GM23248 (cell line): Measurements from ENCODE around the gene TPCN1. TPM values are rescaled to one million over a fixed set of nuclear protein-coding genes. Genes with fewer than 3 reads are reported as not detected.

Source experiments
- DNase-seq: peaks from one replicate; pipeline ENCODE4 v3.0.0-alpha.2; 2015
- H2AFZ ChIP-seq: fragments of 200-600 bp; sonication (generic); 2 replicates; pipeline ENCODE4 v1.6.1; 2016; ENCODE audit warnings: antibody characterized with exemption
- H3F3A ChIP-seq: fragments of 200-600 bp; sonication (generic); 2 replicates; pipeline ENCODE4 v1.6.1; 2016; ENCODE audit warnings: mild to moderate bottlenecking, antibody characterized with exemption, mixed run types; ENCODE audit not compliant: insufficient read depth
- H3K27ac ChIP-seq: fragments of 200-600 bp; sonication (generic); 2 replicates; pipeline ENCODE4 v1.5.1; 2016; ENCODE audit warnings: mild to moderate bottlenecking
- H3K27me3 ChIP-seq: fragments of 200-600 bp; sonication (generic); replicated peaks from 2 replicates; pipeline ENCODE4 v1.6.1; 2016; ENCODE audit warnings: mild to moderate bottlenecking; ENCODE audit not compliant: insufficient read depth
- H3K36me3 ChIP-seq: fragments of 200-600 bp; sonication (generic); 2 replicates; pipeline ENCODE4 v1.6.1; 2016; ENCODE audit warnings: low read depth, mild to moderate bottlenecking
- H3K4me1 ChIP-seq: fragments of 200-600 bp; sonication (generic); 2 replicates; pipeline ENCODE4 v1.6.1; 2016; ENCODE audit warnings: mild to moderate bottlenecking; ENCODE audit not compliant: insufficient read depth
- H3K4me2 ChIP-seq: fragments of 200-600 bp; sonication (generic); one replicate; pipeline ENCODE4 v1.6.1; 2016; ENCODE audit warnings: mild to moderate bottlenecking; ENCODE audit not compliant: unreplicated experiment
- H3K4me3 ChIP-seq: fragments of 200-600 bp; sonication (generic); 2 replicates; pipeline ENCODE4 v1.5.1; 2016; ENCODE audit warnings: mild to moderate bottlenecking
- H3K79me2 ChIP-seq: fragments of 200-600 bp; sonication (generic); 2 replicates; pipeline ENCODE4 v1.6.1; 2016; ENCODE audit warnings: mild to moderate bottlenecking; ENCODE audit not compliant: insufficient read depth
- H3K9ac ChIP-seq: fragments of 200-600 bp; sonication (generic); 2 replicates; pipeline ENCODE4 v1.6.1; 2016; ENCODE audit warnings: mild to moderate bottlenecking
- H3K9me2 ChIP-seq: fragments of 200-600 bp; sonication (generic); 2 replicates; pipeline ENCODE4 v1.6.1; 2016; ENCODE audit warnings: mixed run types, mild to moderate bottlenecking, moderate library complexity; ENCODE audit not compliant: insufficient read depth
- H3K9me3 ChIP-seq: fragments of 200-600 bp; sonication (generic); one replicate; pipeline ENCODE4 v1.6.1; 2017; ENCODE audit warnings: low read depth
- H4K20me1 ChIP-seq: fragments of 200-600 bp; sonication (generic); 2 replicates; pipeline ENCODE4 v1.6.0; 2016; ENCODE audit not compliant: insufficient read depth
- EZH2 ChIP-seq: fragments of 200-600 bp; sonication (generic); IDR thresholded peaks from 2 replicates; pipeline ENCODE4 v1.6.1; 2018; ENCODE audit warnings: antibody characterized with exemption, mild to moderate bottlenecking; ENCODE audit not compliant: insufficient read depth, poor library complexity, severe bottlenecking
- EZH2phosphoT487 ChIP-seq: fragments of 200-600 bp; sonication (generic); IDR thresholded peaks from 2 replicates; pipeline ENCODE4 v1.6.1; 2018; ENCODE audit warnings: antibody characterized with exemption, moderate library complexity, mild to moderate bottlenecking, low read depth; ENCODE audit not compliant: insufficient read depth
- WGBS, 2 experiments: methylation state at CpG; one replicate each; pipeline ENCODE4 v1.1.6; 2015 to 2017; ENCODE audit warnings: low lambda C conversion rate in 2 of 2, low coverage in 1 of 2; ENCODE audit errors: missing lambda C conversion rate in 2 of 2; 5-methylcytosine and 5-hydroxymethylcytosine counted together
- in situ Hi-C: fragments of 300-500 bp; cut with MboI; formaldehyde crosslinking; loops from 2 replicates; pipeline ENCODE4 v1.15.0; 2020
- polyA plus RNA-seq: library from polyadenylated mRNA; unstranded; fragments of >200 nt; fragmentation: Nextera tagmentation; extraction: Ambion mirVana; gene quantifications from 2 replicates; pipeline ENCODE4 v1.2.1, GENCODE V29; 2016
- total RNA-seq: library from RNA; depleted of rRNA; stranded (reverse); fragments of >200 nt; shearing (Covaris generic); gene quantifications from 2 replicates; pipeline ENCODE4 v1.2.3, GENCODE V29; 2014

TPCN1 gene
- total and polyA plus RNA-seq, 2 experiments from 2014 or later = 9.0 to 15.9 TPM

DNA sequence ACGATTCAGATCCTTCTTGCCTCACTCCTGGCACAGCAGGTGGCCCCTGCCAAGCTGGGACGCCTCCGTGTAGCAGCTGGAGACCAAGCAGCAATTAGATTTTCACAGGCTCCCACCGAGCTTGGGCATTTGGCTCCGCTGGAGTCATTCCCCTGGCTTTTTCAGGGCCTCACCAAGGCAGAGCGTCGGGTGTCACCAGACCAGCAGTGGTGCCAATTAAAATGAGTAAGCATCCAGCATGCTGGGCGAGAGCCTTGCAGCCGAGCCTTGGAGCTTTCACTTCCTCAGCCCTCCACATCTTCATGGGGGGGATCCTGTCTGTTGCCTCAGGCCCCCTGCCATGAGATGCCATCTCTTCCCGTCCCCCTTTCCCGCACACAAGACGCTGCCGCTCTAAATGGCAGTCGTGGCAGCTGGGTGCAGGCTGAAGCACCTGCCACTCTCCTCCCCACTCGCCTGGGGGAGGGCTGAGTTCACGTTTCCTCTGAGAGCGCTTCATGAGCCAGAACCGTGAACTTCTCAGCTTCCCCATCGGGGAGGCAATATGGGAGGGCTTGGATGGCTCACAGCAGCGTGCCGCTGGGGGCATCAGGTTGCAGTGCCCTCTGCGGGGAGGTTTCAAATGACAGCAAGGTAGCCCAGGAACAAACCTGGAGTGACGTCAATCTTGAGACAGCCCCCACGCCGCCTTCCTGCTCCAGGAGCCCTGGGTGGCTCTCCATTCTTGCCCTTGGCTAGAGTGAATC lies 11.7 kb downstream of the TPCN1 start:
- H3K36me3 ChIP-seq = peaks cover 3% of the 10 kb centered on the region; the same call in 1 of the 2 replicates
- 44 to 47% methylated on average over 24 to 25 of the region's 25 CpGs for WGBS, 2 experiments
- peak overlapping the region; percentile 53; the same call in 1 of the 2 replicates for H3K9ac ChIP-seq
- no peaks in the 10 kb centered on the region for H3F3A ChIP-seq
- in situ Hi-C loops = no loop called here
- no peak overlapping the region; the same call in 1 of the 2 replicates for H2AFZ ChIP-seq
- H3K27me3 ChIP-seq = no peaks in the 10 kb centered on the region
- no peak overlapping the region for H3K4me3 ChIP-seq
- H3K9me2 ChIP-seq = no peaks in the 10 kb centered on the region
- no peaks in the 10 kb centered on the region for H4K20me1 ChIP-seq
- DNase-seq = peak; percentile 87
- peaks cover 5% of the 10 kb centered on the region; the same call in 1 of the 2 replicates for H3K4me1 ChIP-seq
- H3K9me3 ChIP-seq = no peaks in the 10 kb centered on the region
- TF ChIP-seq EZH2phosphoT487 (no peak), EZH2 (no peak)
- H3K4me2 ChIP-seq = peak overlapping the region; percentile 17
- H3K27ac ChIP-seq = peak overlapping the region; percentile 49
- no peaks in the 10 kb centered on the region for H3K79me2 ChIP-seq

DNA sequence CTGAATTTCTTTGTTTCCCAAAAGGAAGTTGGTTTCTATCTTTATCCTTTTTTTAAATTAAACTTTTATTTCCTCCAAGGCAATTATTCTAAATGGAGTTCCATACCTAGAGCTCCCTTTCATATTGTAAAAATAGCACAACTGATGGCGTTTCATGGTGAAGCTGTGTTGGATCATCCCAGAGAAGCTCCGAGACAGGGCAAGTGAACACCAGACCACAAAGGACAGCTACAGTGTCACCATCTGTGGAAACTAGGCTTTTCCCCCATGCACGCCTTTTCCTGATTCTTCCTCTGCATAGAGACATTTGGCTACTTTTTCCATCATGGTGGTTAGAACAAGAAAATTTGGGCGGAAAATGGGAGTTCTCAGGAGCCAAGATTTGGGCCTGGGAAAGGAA lies 12.7 kb downstream of the TPCN1 start:
- Histone ChIP-seq H3K9me3 (no peaks in the 10 kb centered on the region), H3K36me3 (no peaks in the 10 kb centered on the region), H3F3A (no peaks in the 10 kb centered on the region), H3K9ac (no peak overlapping the region), H4K20me1 (no peaks in the 10 kb centered on the region), H3K9me2 (no peaks in the 10 kb centered on the region), H3K79me2 (no peaks in the 10 kb centered on the region), H2AFZ (no peak overlapping the region), H3K4me3 (no peak overlapping the region), H3K27ac (no peak overlapping the region), H3K27me3 (no peaks in the 10 kb centered on the region), H3K4me1 (peaks cover 5% of the 10 kb centered on the region; the same call in 1 of the 2 replicates), H3K4me2 (no peak overlapping the region)
- in situ Hi-C loops = no loop called here
- WGBS, 2 experiments = 96 to 99% methylated on average over 4 of the region's 4 CpGs
- no peak for DNase-seq
- TF ChIP-seq EZH2phosphoT487 = no peak
- TF ChIP-seq EZH2 = no peak

DNA sequence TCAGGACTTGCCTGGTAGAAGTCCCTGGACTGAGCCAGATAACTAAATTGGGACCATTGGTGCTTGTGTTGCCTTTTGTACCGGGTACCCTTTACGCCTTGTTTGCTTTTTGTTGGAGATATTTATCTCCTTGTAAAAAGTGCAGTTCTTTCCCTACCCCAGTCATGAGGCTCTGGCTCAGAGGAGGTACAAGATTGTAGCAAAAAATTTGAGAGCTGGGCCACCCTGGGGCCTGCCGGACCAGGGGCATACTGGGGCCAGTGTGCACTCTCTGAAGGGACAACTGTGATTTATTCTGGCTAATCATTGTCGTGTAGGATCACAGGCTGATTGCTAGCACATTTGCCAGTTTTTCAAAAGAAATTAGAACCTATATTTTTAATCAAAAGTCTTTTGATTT lies 13.2 kb downstream of the TPCN1 start:
- H3K9me3 ChIP-seq = no peaks in the 10 kb centered on the region
- TF ChIP-seq EZH2 (no peak), EZH2phosphoT487 (no peak)
- no peaks in the 10 kb centered on the region for H3K9me2 ChIP-seq
- peaks cover 5% of the 10 kb centered on the region; the same call in 1 of the 2 replicates for H3K4me1 ChIP-seq
- DNase-seq = no peak
- no peak overlapping the region for H3K27ac ChIP-seq
- 88 to 91% methylated on average over 4 of the region's 4 CpGs for WGBS, 2 experiments
- no peak overlapping the region for H3K4me3 ChIP-seq
- H3K4me2 ChIP-seq = no peak overlapping the region
- no peaks in the 10 kb centered on the region for H3K79me2 ChIP-seq
- no peak overlapping the region for H3K9ac ChIP-seq
- H4K20me1 ChIP-seq = no peaks in the 10 kb centered on the region
- H3F3A ChIP-seq = no peaks in the 10 kb centered on the region
- H3K36me3 ChIP-seq = no peaks in the 10 kb centered on the region
- H2AFZ ChIP-seq = no peak overlapping the region
- no peaks in the 10 kb centered on the region for H3K27me3 ChIP-seq
- in situ Hi-C loops = no loop called here

- no peak for DNase-seq
- no peaks in the 10 kb centered on the region for H3K27me3 ChIP-seq
- no peaks in the 10 kb centered on the region for H3K79me2 ChIP-seq
- TF ChIP-seq EZH2phosphoT487 (no peak), EZH2 (no peak)
- H3K4me1 ChIP-seq = peaks cover 8% of the 10 kb centered on the region
- 79 to 85% methylated on average over 6 of the region's 6 CpGs for WGBS, 2 experiments
- in situ Hi-C loops = no loop called here
- no peak overlapping the region for H3K27ac ChIP-seq
- H4K20me1 ChIP-seq = no peaks in the 10 kb centered on the region
- H3K4me2 ChIP-seq = no peak overlapping the region
- no peak overlapping the region for H3K4me3 ChIP-seq
- H3K9ac ChIP-seq = no peak overlapping the region
- no peak overlapping the region for H2AFZ ChIP-seq
- peaks cover 12% of the 10 kb centered on the region for H3F3A ChIP-seq
- no peaks in the 10 kb centered on the region for H3K9me2 ChIP-seq
- H3K36me3 ChIP-seq = no peaks in the 10 kb centered on the region
- no peaks in the 10 kb centered on the region for H3K9me3 ChIP-seq
These were observed 14.7 kb downstream of the TPCN1 start for GRCh38 chr12:113235976-113236375.
